ENCODE measurements around the gene SPAG17. TPM values are rescaled to one million over a fixed set of nuclear protein-coding genes. Genes with fewer than 3 reads are reported as not detected.

Gene SPAG17
- total and polyA plus RNA-seq, 2 of the 13 experiments (the other 11 are each of a cell fraction or from before 2014, with no cell fraction given), result not detected

DNA sequence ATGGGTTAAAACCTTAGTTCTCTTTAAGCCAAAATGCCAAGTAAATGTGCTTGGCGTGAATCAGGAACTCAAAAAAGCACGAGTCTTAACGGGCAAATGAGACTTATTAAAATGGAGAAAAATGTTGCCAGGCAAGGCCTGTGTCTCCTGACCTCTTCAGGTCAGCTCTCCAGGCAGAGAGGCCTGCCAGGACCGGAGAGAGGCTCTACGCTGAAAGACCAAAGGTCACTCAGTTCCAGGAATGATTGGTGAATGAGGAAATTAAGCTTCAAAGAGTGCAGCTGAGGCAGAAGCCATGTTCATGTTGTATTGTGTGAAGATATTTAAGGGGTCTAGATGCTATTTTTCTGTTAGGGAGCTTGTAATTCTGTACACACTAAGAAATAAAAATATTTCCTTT lies 66.6 kb downstream of the SPAG17 start (continued):
- TF ChIP-seq GABPB1 (CRISPR knock-in tag; IDR thresholded peaks at IDR 0.05) (no peak; the same call in 1 of the 2 replicates), RFXAP (CRISPR knock-in tag; IDR thresholded peaks at IDR 0.05; ENCODE audit: borderline replicate concordance) (no peak), ISL2 (CRISPR knock-in tag; IDR thresholded peaks at IDR 0.05) (no peak), SAP130 (CRISPR knock-in tag; IDR thresholded peaks at IDR 0.05; ENCODE audit: low read depth) (peak; percentile 24; the same call in 1 of the 2 replicates), KAT2B (IDR thresholded peaks at IDR 0.05; ENCODE audit: borderline replicate concordance, low read depth, low read length) (no peak), NFYB (CRISPR knock-in tag; IDR thresholded peaks at IDR 0.05) (peak; percentile 22; the same call in 1 of the 2 replicates), NCOA2 (CRISPR knock-in tag; IDR thresholded peaks at IDR 0.05) (peak; percentile 42; the same call in 1 of the 2 replicates), ZNF362 (CRISPR knock-in tag; IDR thresholded peaks at IDR 0.05; ENCODE audit: borderline replicate concordance) (no peak), MAZ (IDR thresholded peaks at IDR 0.05; ENCODE audit: borderline replicate concordance, low read depth, low read length) (no peak), MAZ (CRISPR knock-in tag; IDR thresholded peaks at IDR 0.05; ENCODE audit: low read depth) (no peak), ZXDC (CRISPR knock-in tag; IDR thresholded peaks at IDR 0.05) (no peak), IRF2 (CRISPR knock-in tag; IDR thresholded peaks at IDR 0.05) (0 out of 2 replicates have a peak, but pooled peaks have one; percentile 37), HNF4A (CRISPR knock-in tag; IDR thresholded peaks at IDR 0.05) (peak; percentile 92), HOXA3 (CRISPR knock-in tag; IDR thresholded peaks at IDR 0.05) (peak; percentile 24; the same call in 1 of the 2 replicates), ZZZ3 (CRISPR knock-in tag; IDR thresholded peaks at IDR 0.05; ENCODE audit: borderline replicate concordance) (no peak), ZNF296 (CRISPR knock-in tag; conservative IDR thresholded peaks at IDR 0.05) (no peak), ATF2 (CRISPR knock-in tag; IDR thresholded peaks at IDR 0.05) (no peak)
- TF ChIP-seq, protein P1, sequence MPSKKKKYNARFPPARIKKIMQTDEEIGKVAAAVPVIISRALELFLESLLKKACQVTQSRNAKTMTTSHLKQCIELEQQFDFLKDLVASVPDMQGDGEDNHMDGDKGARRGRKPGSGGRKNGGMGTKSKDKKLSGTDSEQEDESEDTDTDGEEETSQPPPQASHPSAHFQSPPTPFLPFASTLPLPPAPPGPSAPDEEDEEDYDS (CRISPR knock-in tag; IDR thresholded peaks at IDR 0.05), result no peak
- TF ChIP-seq, protein P2, sequence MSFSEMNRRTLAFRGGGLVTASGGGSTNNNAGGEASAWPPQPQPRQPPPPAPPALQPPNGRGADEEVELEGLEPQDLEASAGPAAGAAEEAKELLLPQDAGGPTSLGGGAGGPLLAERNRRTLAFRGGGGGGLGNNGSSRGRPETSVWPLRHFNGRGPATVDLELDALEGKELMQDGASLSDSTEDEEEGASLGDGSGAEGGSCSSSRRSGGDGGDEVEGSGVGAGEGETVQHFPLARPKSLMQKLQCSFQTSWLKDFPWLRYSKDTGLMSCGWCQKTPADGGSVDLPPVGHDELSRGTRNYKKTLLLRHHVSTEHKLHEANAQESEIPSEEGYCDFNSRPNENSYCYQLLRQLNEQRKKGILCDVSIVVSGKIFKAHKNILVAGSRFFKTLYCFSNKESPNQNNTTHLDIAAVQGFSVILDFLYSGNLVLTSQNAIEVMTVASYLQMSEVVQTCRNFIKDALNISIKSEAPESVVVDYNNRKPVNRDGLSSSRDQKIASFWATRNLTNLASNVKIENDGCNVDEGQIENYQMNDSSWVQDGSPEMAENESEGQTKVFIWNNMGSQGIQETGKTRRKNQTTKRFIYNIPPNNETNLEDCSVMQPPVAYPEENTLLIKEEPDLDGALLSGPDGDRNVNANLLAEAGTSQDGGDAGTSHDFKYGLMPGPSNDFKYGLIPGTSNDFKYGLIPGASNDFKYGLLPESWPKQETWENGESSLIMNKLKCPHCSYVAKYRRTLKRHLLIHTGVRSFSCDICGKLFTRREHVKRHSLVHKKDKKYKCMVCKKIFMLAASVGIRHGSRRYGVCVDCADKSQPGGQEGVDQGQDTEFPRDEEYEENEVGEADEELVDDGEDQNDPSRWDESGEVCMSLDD (CRISPR knock-in tag; IDR thresholded peaks at IDR 0.05; ENCODE audit: borderline replicate concordance), result no peak
- TF ChIP-seq, protein P3, sequence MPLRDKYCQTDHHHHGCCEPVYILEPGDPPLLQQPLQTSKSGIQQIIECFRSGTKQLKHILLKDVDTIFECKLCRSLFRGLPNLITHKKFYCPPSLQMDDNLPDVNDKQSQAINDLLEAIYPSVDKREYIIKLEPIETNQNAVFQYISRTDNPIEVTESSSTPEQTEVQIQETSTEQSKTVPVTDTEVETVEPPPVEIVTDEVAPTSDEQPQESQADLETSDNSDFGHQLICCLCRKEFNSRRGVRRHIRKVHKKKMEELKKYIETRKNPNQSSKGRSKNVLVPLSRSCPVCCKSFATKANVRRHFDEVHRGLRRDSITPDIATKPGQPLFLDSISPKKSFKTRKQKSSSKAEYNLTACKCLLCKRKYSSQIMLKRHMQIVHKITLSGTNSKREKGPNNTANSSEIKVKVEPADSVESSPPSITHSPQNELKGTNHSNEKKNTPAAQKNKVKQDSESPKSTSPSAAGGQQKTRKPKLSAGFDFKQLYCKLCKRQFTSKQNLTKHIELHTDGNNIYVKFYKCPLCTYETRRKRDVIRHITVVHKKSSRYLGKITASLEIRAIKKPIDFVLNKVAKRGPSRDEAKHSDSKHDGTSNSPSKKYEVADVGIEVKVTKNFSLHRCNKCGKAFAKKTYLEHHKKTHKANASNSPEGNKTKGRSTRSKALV (CRISPR knock-in tag; IDR thresholded peaks at IDR 0.05), result no peak
